ENCODE data around the gene CYP2A6. TPM values are rescaled to one million over a fixed set of nuclear protein-coding genes. Genes with fewer than 3 reads are reported as not detected.
A peak's percentile ranks its signal among the peaks of the same experiment; 100 is the strongest.
"Not testable (repeated sequence)": the region's sequence is repeated elsewhere in the genome, so short reads cannot be mapped to it uniquely, and the experiment has no call there.

The CYP2A6 gene
- total and polyA plus RNA-seq, 2 experiments from 2014 or later = 0.39 TPM; not detected in 1

DNA sequence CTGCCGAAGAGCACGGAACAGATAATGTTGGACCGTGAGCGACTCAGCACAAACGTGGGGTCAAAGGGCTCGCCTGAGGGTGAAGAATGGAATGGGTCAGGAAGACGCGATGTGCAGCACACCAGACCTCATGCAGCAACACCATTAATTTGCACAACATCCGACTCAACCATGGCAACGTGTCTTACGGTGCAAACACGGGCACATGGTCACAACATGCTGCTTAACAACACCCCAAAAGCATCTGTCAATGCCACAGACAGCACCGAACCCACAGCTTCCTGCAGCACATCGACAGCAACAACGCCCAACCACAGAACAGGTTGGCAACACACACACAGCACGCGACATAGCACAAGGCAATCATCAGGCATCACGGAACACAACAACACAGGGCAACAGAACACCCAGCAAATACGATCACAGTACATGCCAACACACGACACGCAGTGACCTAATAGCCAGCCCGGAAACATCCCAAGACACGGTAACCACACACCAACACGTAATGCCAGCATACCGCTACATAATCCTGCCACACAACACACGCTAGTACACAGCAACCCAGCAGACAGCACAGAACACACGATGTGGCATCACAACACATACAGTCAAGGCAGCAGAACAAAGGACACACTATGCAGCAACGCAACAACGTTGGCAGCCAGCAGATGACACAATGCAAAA, 23.4 kb downstream of the CYP2A6 start:
- not testable (repeated sequence) for DNase-seq (ENCODE audit: low spot score); H3K4me1 ChIP-seq (ENCODE audit: insufficient read depth); H3K4me2 ChIP-seq; H3K4me3 Mint-ChIP-seq; H3K27ac Mint-ChIP-seq; H3K9me3 Mint-ChIP-seq; H3K27me3 ChIP-seq (ENCODE audit: insufficient read depth); H3K4me3 ChIP-seq; H4K20me1 ChIP-seq (replicated peaks; ENCODE audit: insufficient read depth); H3K9me2 ChIP-seq (ENCODE audit: insufficient read depth); H3F3A ChIP-seq (replicated peaks; ENCODE audit: low read depth); H3K36me3 ChIP-seq (ENCODE audit: insufficient read depth); H3K36me3 Mint-ChIP-seq (ENCODE audit: low read depth); H3K79me2 ChIP-seq (replicated peaks; ENCODE audit: insufficient read depth); H3K4me1 Mint-ChIP-seq; H2AFZ ChIP-seq; ATAC-seq; H3K27ac ChIP-seq (ENCODE audit: low read depth)
- H3K27me3 Mint-ChIP-seq (ENCODE audit: insufficient read depth, low read depth, poor library complexity) = peaks cover 14% of the 10 kb centered on the region

DNA sequence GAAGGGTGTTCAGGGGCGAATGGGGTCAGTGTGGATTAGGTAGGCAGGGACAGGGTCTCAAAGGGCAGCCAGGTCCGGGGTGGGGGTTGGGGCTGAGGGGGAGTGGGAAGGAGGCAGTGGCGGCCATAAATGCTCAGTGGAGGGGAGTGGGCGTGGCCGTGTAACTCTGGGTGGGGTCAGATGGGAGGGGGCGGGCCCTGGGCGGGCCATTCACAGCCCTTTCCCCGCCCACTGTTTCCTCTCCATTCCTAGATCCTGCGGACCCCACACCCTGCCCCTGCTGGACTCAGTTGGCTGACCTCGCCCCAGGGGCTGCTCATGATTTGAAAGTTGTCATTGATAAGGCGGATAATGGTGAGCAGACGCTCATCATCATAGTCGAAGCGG, 23.9 kb downstream of the CYP2A6 start:
- H3F3A ChIP-seq (replicated peaks; ENCODE audit: low read depth); H3K4me2 ChIP-seq; H3K27ac ChIP-seq (ENCODE audit: low read depth); H3K4me1 ChIP-seq (ENCODE audit: insufficient read depth); H3K27ac Mint-ChIP-seq; H3K36me3 ChIP-seq (ENCODE audit: insufficient read depth); H3K36me3 Mint-ChIP-seq (ENCODE audit: low read depth); H3K4me1 Mint-ChIP-seq; H3K4me3 ChIP-seq; H3K4me3 Mint-ChIP-seq; DNase-seq (ENCODE audit: low spot score); H3K79me2 ChIP-seq (replicated peaks; ENCODE audit: insufficient read depth); H3K9me2 ChIP-seq (ENCODE audit: insufficient read depth); H3K27me3 ChIP-seq (ENCODE audit: insufficient read depth); H2AFZ ChIP-seq; H3K9me3 Mint-ChIP-seq; H4K20me1 ChIP-seq (replicated peaks; ENCODE audit: insufficient read depth): not testable (repeated sequence)
- ATAC-seq = peak; percentile 66
- H3K27me3 Mint-ChIP-seq (ENCODE audit: insufficient read depth, low read depth, poor library complexity) = peaks cover 14% of the 10 kb centered on the region

DNA sequence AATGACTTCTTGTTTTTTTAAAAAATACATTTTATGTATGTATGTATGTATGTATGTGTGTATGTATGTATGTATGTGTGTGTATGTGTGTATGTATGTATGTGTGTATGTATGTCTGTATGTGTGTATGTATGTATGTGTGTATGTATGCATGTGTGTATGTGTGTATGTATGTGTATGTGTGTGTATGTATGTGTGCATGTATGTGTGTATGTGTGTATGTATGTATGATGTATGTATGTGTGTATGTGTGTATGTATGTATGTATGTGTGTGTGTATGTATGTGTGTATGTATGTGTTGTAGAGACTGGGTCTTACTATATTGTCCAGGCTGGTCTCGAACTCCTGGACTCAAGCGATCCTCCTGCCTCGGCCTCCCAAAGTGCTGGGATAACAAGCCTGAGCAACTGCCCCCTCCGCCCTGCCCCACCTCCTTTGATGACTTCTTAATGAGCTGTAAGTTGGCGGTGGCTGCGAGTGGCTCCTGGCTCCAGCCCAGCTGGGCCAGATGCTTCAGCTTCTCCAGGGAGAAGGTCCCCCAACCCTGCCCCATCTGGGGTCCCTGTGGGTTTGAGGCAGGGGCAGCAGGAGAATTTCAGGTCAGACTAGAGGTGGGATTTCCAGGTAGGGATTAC, 24.7 kb downstream of the CYP2A6 start:
- H3K27me3 Mint-ChIP-seq (ENCODE audit: insufficient read depth, low read depth, poor library complexity) = peaks cover 13% of the 10 kb centered on the region
- not testable (repeated sequence) for H2AFZ ChIP-seq; H3K27ac ChIP-seq (ENCODE audit: low read depth); H3K36me3 ChIP-seq (ENCODE audit: insufficient read depth); H3K4me1 Mint-ChIP-seq; H3K4me3 Mint-ChIP-seq; H3K36me3 Mint-ChIP-seq (ENCODE audit: low read depth); H3K4me1 ChIP-seq (ENCODE audit: insufficient read depth); ATAC-seq; H3K79me2 ChIP-seq (replicated peaks; ENCODE audit: insufficient read depth); DNase-seq (ENCODE audit: low spot score); H3K9me3 Mint-ChIP-seq; H3F3A ChIP-seq (replicated peaks; ENCODE audit: low read depth); H3K4me2 ChIP-seq; H3K4me3 ChIP-seq; H3K9me2 ChIP-seq (ENCODE audit: insufficient read depth); H4K20me1 ChIP-seq (replicated peaks; ENCODE audit: insufficient read depth); H3K27ac Mint-ChIP-seq; H3K27me3 ChIP-seq (ENCODE audit: insufficient read depth)

DNA sequence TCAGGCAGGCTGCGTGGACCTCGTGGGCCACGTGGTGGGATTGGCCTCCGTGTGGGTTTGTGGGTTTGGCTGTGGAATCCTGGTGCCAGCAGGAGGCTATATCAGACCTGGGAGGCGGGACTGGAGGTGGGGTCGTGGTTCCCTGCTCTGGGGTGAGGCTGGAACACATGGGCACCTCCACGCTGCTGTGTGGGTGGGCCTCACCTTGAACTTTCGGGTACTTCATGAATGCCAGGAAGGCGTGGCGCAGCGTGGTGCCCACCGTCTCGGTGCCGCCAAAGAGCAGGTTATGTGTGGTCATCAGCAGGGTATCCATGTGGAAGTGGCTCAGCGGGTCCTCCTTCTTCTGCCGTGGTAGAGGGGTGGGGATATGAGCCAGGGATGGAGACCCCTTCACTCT, 25.3 kb downstream of the CYP2A6 start:
- not testable (repeated sequence) for H3K9me3 Mint-ChIP-seq; H3K27me3 Mint-ChIP-seq (ENCODE audit: insufficient read depth, low read depth, poor library complexity); H3K36me3 ChIP-seq (ENCODE audit: insufficient read depth); H3F3A ChIP-seq (replicated peaks; ENCODE audit: low read depth); H2AFZ ChIP-seq; H3K4me2 ChIP-seq; H3K4me3 Mint-ChIP-seq; ATAC-seq; H3K9me2 ChIP-seq (ENCODE audit: insufficient read depth); DNase-seq (ENCODE audit: low spot score); H3K27ac Mint-ChIP-seq; H3K79me2 ChIP-seq (replicated peaks; ENCODE audit: insufficient read depth); H4K20me1 ChIP-seq (replicated peaks; ENCODE audit: insufficient read depth); H3K27ac ChIP-seq (ENCODE audit: low read depth); H3K36me3 Mint-ChIP-seq (ENCODE audit: low read depth); H3K4me3 ChIP-seq; H3K4me1 Mint-ChIP-seq; H3K27me3 ChIP-seq (ENCODE audit: insufficient read depth); H3K4me1 ChIP-seq (ENCODE audit: insufficient read depth)

DNA sequence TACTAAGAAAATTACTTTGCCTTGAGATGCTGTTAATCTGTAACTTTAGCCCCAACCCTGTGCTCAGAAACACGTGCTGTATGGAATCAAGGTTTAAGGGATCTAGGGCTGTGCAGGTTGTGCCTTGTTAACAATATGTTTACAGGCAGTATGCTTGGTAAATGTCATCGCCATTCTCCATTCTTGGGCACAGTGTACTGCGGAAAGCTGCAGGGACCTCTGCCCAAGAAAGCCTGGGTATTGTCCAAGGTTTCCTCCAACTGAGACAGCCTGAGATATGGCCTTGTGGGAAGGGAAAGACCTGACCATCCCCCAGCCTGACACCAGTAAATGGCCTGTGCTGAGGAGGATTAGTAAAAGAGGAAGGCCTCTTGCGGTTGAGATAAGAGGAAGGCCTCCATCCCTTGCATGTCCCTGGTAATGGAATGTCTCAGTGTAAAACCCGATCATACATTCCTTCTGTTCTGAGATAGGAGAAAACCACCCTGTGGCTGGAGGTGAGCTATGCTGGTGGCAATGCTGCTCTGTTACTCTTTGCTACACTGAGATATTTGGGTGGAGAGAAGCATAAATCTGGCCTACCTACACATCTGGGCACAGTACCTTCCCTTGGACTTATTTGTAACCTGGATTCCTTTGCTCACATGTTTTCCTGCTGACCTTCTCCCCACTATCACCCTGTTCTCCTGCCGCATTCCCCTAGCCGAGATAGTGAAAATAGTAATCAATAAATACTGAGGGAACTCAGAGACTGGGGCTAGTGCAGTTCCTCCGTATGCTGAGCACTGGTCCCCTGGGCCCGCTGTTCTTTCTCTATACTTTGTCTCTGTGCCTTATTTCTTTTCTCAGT, 27.3 kb downstream of the CYP2A6 start:
- H3K4me2 ChIP-seq; H2AFZ ChIP-seq; H3K27ac ChIP-seq (ENCODE audit: low read depth); H3K27me3 ChIP-seq (ENCODE audit: insufficient read depth); H4K20me1 ChIP-seq (replicated peaks; ENCODE audit: insufficient read depth); H3K27ac Mint-ChIP-seq; H3K4me1 ChIP-seq (ENCODE audit: insufficient read depth); H3K36me3 ChIP-seq (ENCODE audit: insufficient read depth); DNase-seq (ENCODE audit: low spot score); ATAC-seq; H3K79me2 ChIP-seq (replicated peaks; ENCODE audit: insufficient read depth); H3K4me3 ChIP-seq; H3F3A ChIP-seq (replicated peaks; ENCODE audit: low read depth); H3K9me3 Mint-ChIP-seq; H3K4me3 Mint-ChIP-seq; H3K36me3 Mint-ChIP-seq (ENCODE audit: low read depth); H3K9me2 ChIP-seq (ENCODE audit: insufficient read depth): not testable (repeated sequence)
- peaks cover 12% of the 10 kb centered on the region for H3K27me3 Mint-ChIP-seq (ENCODE audit: insufficient read depth, low read depth, poor library complexity)
- H3K4me1 Mint-ChIP-seq = peaks cover 17% of the 10 kb centered on the region

Data from GM23338 (cell line).